Esophagus muscularis mucosa (tissue), 4 donors: ENCODE data around the gene CUBN. TPM values are rescaled to one million over a fixed set of nuclear protein-coding genes. Genes with fewer than 3 reads are reported as not detected.
A peak's percentile ranks its signal among the peaks of the same experiment; 100 is the strongest.

Experiments used
- DNase-seq: peaks from one replicate; pipeline ENCODE4 v3.0.0-alpha.2; 2017; ENCODE audit errors: extremely low spot score
- H3K27ac ChIP-seq, 4 donors: fragments of 200-600 bp; sonication (generic); replicated peaks in 1 of 4; 1 replicate in 3 of 4; 2 replicates in 1 of 4; pipeline ENCODE4 v1.5.1; 2016 to 2019; ENCODE audit warnings: mild to moderate bottlenecking in 1 of 4
- H3K27me3 ChIP-seq, 4 donors: fragments of 200-600 bp; sonication (generic); one replicate each; pipeline versions ENCODE4 v1.5.1 to v1.6.0; 2016 to 2019
- H3K36me3 ChIP-seq, 4 donors: fragments of 200-600 bp; sonication (generic); one replicate each; pipeline ENCODE4 v1.5.1; 2016 to 2019
- H3K4me1 ChIP-seq, 4 donors: fragments of 200-600 bp; sonication (generic); one replicate each; pipeline ENCODE4 v1.5.1; 2016 to 2019
- H3K4me3 ChIP-seq, 4 donors: fragments of 200-600 bp; sonication (generic); 1 replicate in 2 of 4; 2 replicates in 2 of 4; pipeline ENCODE4 v1.5.1; 2016 to 2019; ENCODE audit warnings: mild to moderate bottlenecking in 4 of 4, moderate library complexity in 1 of 4
- H3K9me3 ChIP-seq, 4 donors: fragments of 200-600 bp; sonication (generic); 1 replicate in 3 of 4; 2 replicates in 1 of 4; pipeline ENCODE4 v1.5.1; 2016 to 2019
- EP300 ChIP-seq: sonication (generic); formaldehyde crosslinking; IDR thresholded peaks from one replicate; pipeline ENCODE4 v1.6.1; 2017; ENCODE audit warnings: antibody characterized with exemption
- POLR2A ChIP-seq: fragments of 450-650 bp; IDR thresholded peaks from one replicate; pipeline ENCODE4 v1.6.1; 2017; ENCODE audit warnings: antibody characterized with exemption, moderate library complexity, mild to moderate bottlenecking, low read depth
- POLR2AphosphoS5 ChIP-seq, 2 donors: sonication (generic); formaldehyde crosslinking; IDR thresholded peaks; one replicate each; pipeline ENCODE4 v1.6.1; 2017; ENCODE audit warnings: antibody characterized with exemption in 2 of 2
- WGBS: methylation state at CpG from one replicate; pipeline ENCODE4 v1.1.5; 2018; 5-methylcytosine and 5-hydroxymethylcytosine counted together
- intact Hi-C: fragments of 100-400 bp; cut with DNase I; formaldehyde crosslinking; loops from one replicate; pipeline ENCODE4 v1.15.1; 2023
- total RNA-seq, 4 donors: library from RNA; depleted of rRNA; stranded (reverse); fragments of >200 nt; gene quantifications; one replicate each; pipeline versions ENCODE4 v1.1.0 to v1.2.1, GENCODE V29; 2016
- TF ChIP-seq, protein P1 (sequence below), 3 experiments: fragments of 200-600 bp in 2 of 3; fragments of 450-650 bp in 1 of 3; sonication (generic) in 2 of 3; IDR thresholded peaks; one replicate each; pipeline ENCODE4 v1.5.1; 2017 to 2019; ENCODE audit warnings: antibody characterized with exemption in 3 of 3, mild to moderate bottlenecking in 2 of 3, moderate library complexity in 1 of 3

The CUBN gene
- total RNA-seq, 4 donors from 2014 or later, result 1.3 to 4.6 (median 2.3) TPM

DNA sequence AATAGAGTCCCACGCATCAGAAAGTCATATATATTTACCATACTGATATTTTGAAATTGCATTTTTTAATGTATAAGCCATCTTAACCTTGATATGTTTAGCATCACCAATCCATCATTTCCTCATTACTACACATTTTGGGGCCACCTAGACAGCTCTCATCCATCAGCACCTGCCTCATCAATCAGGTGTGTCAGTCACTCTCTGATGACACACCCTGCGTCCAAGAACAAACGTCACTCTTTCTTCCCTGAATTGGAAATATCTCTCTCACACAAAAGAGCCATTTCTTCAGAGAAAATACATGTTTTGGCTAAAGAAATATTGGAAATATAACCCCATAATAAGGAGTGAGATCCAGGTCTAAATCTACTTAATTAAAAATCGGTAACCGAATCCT, 273.5 kb downstream of the CUBN start:
- H3K27ac ChIP-seq, result peak overlapping the region in 1 of 4 donors; percentile 12
- DNase-seq, result no peak
- H3K36me3 ChIP-seq, result no peaks in the 10 kb centered on the region
- peaks cover 0 to 5% (median 0%) of the 10 kb centered on the region in 4 donors for H3K9me3 ChIP-seq
- 82% methylated on average over 5 of the region's 5 CpGs for WGBS
- no peaks in the 10 kb centered on the region for H3K27me3 ChIP-seq
- TF ChIP-seq EP300 (no peak), POLR2A (no peak), POLR2AphosphoS5 (IDR thresholded peaks at IDR 0.05) (no peak)
- TF ChIP-seq, protein P1, sequence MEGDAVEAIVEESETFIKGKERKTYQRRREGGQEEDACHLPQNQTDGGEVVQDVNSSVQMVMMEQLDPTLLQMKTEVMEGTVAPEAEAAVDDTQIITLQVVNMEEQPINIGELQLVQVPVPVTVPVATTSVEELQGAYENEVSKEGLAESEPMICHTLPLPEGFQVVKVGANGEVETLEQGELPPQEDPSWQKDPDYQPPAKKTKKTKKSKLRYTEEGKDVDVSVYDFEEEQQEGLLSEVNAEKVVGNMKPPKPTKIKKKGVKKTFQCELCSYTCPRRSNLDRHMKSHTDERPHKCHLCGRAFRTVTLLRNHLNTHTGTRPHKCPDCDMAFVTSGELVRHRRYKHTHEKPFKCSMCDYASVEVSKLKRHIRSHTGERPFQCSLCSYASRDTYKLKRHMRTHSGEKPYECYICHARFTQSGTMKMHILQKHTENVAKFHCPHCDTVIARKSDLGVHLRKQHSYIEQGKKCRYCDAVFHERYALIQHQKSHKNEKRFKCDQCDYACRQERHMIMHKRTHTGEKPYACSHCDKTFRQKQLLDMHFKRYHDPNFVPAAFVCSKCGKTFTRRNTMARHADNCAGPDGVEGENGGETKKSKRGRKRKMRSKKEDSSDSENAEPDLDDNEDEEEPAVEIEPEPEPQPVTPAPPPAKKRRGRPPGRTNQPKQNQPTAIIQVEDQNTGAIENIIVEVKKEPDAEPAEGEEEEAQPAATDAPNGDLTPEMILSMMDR (IDR thresholded peaks at IDR 0.05), result no peak
- intact Hi-C loops, result no loop called here
- H3K4me1 ChIP-seq, result no peaks in the 10 kb centered on the region
- no peak overlapping the region for H3K4me3 ChIP-seq

DNA sequence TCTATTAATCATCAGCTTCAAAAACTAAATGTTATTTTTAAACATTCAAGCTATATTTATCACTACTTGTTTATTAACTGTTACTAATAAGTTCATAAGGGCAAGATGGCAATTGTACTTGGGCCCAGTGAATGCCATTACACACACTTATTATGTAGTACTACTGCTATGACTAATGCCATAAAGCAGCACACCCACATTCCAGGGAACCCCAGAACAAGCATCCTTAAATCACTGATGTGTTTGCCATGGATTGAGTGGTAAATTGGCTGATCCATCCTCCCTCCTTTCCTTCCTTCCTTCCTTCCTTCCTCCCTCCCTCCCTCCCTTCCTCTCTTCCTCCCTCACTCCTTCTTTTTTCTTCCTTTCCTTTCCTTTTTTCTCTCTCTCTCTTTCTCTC, 275.0 kb downstream of the CUBN start:
- no peaks in the 10 kb centered on the region for H3K36me3 ChIP-seq
- no peaks in the 10 kb centered on the region for H3K27me3 ChIP-seq
- intact Hi-C loops, result no loop called here
- H3K4me1 ChIP-seq, result no peaks in the 10 kb centered on the region
- TF ChIP-seq POLR2AphosphoS5 (IDR thresholded peaks at IDR 0.05), result no peak
- TF ChIP-seq, protein P1 (IDR thresholded peaks at IDR 0.05), result no peak
- TF ChIP-seq EP300, result no peak
- TF ChIP-seq POLR2A, result no peak
- no peak overlapping the region for H3K4me3 ChIP-seq
- no peak overlapping the region for H3K27ac ChIP-seq
- no peaks in the 10 kb centered on the region for H3K9me3 ChIP-seq
- no peak for DNase-seq

DNA sequence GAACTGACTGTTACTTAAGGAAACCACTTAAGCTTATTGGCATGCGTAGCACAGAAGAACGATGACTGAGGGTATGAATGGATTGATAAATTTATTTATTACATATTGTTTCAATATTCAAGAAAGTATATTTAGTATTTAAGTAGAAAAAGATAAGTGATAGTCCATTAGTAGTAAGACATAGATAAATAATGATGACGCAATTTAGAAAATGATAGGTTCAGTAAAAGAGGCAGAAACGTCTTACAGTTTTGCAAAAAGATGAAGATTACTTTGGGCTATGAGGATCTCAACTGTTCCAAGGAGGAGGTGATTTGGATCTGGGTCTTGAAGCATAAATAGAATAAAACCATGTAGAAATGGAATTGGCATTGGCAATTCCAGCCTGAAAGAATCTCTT, 275.8 kb downstream of the CUBN start:
- WGBS, result 94% methylated on average over 4 of the region's 4 CpGs
- intact Hi-C loops, result no loop called here
- Histone ChIP-seq H3K9me3 (no peaks in the 10 kb centered on the region), H3K36me3 (no peaks in the 10 kb centered on the region), H3K27me3 (no peaks in the 10 kb centered on the region), H3K4me1 (no peaks in the 10 kb centered on the region), H3K27ac (no peak overlapping the region), H3K4me3 (no peak overlapping the region)
- no peak for DNase-seq
- no peak for TF ChIP-seq EP300
- TF ChIP-seq, protein P1 (IDR thresholded peaks at IDR 0.05), result no peak
- TF ChIP-seq POLR2AphosphoS5 (IDR thresholded peaks at IDR 0.05), result no peak
- TF ChIP-seq POLR2A, result no peak

DNA sequence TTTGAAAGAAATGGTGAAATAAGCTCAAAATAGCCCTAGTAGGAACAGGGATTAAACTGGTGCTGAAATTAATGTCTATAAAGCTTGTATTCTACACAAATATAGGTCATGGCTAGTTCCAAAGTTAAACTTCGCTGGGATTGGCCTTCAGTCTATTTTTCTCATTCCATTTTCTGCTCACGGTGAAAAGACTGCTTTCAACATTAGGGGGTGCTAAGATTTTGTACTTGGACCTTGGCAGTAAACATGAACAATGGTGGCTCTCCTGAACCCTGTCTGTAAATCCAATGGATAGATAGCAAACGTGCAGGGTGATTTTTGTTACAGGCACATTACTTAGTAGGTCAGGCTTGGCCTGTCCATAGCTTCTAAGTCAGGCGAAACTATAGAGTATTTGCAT, 276.4 kb downstream of the CUBN start:
- no peak for DNase-seq
- no peaks in the 10 kb centered on the region for H3K27me3 ChIP-seq

DNA sequence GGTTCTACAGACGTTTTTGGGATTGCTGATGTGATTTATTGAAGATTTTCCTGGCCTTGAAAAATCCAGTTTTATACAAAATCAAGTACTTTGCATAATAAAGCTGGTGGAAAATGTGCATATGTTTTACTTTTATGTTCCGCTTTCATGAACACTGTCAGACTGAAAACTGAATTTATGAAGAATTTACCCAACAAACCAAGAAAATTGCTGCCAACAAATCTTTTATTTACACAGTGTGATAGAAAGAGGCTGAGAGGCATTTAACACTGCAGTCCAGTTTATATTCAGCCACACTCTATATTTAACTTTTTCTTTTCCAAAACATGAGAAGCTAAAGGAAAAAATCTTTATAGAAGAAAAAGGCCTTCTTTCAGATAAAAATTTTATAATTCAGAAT, 277.0 kb downstream of the CUBN start:
- intact Hi-C loops, result no loop called here
- no peaks in the 10 kb centered on the region for H3K4me1 ChIP-seq
- no peak overlapping the region for H3K4me3 ChIP-seq
- no peaks in the 10 kb centered on the region for H3K36me3 ChIP-seq
- no peak for DNase-seq
- no peaks in the 10 kb centered on the region for H3K9me3 ChIP-seq
- H3K27ac ChIP-seq, result no peak overlapping the region
- 64% methylated on average over 2 of the region's 2 CpGs for WGBS
- no peak for TF ChIP-seq EP300
- no peak for TF ChIP-seq POLR2A
- TF ChIP-seq POLR2AphosphoS5 (IDR thresholded peaks at IDR 0.05), result no peak
- no peaks in the 10 kb centered on the region for H3K27me3 ChIP-seq

More for the DNA sequence above, 276.4 kb downstream of the CUBN start:
- H3K27ac ChIP-seq, result no peak overlapping the region
- no peaks in the 10 kb centered on the region for H3K36me3 ChIP-seq
- no peak for TF ChIP-seq POLR2A
- TF ChIP-seq EP300, result no peak
- no peak for TF ChIP-seq POLR2AphosphoS5 (IDR thresholded peaks at IDR 0.05)
- TF ChIP-seq, protein P1 (IDR thresholded peaks at IDR 0.05), result peak in 1 of 3 experiments; percentile 20
- H3K4me1 ChIP-seq, result no peaks in the 10 kb centered on the region
- intact Hi-C loops, result no loop called here
- no peak overlapping the region for H3K4me3 ChIP-seq
- WGBS, result 66% methylated on average over 4 of the region's 4 CpGs
- no peaks in the 10 kb centered on the region for H3K9me3 ChIP-seq
